ENCODE results near the gene NELFB.

- TF ChIP-seq CTCF (IDR thresholded peaks at IDR 0.05) (no peak), POLR2A (IDR thresholded peaks at IDR 0.05) (no peak)
Observed at GRCh38 chr9:137230705-137231371, 24.3 kb upstream of the NELFB start, which contains the start of gene SLC34A3.

Data from testis (tissue), 2 donors.